GM19452 (cell line): ENCODE measurements around the gene MACROH2A1.

Source experiments
- ATAC-seq: cut with Tn5 transposase; IDR thresholded peaks from one replicate; pipeline ENCODE4 v1.9.1; 2021; ENCODE audit not compliant: unreplicated experiment

MACROH2A1 gene

GRCh38 chr5:135335031-135335828, 63.8 kb downstream of the MACROH2A1 start:
- no peak for ATAC-seq

- no peak for ATAC-seq
Observed at GRCh38 chr5:135333732-135334515, 65.1 kb downstream of the MACROH2A1 start.

GRCh38 chr5:135332519-135333150, 66.4 kb downstream of the MACROH2A1 start:
- no peak for ATAC-seq

- no peak for ATAC-seq
Observed at GRCh38 chr5:135331612-135332011, 67.4 kb downstream of the MACROH2A1 start.

- ATAC-seq = no peak
Observed at GRCh38 chr5:135330798-135331096, 68.3 kb downstream of the MACROH2A1 start.

GRCh38 chr5:135329913-135330797, 68.9 kb downstream of the MACROH2A1 start:
- no peak for ATAC-seq

- no peak for ATAC-seq
Observed at GRCh38 chr5:135329066-135329912, 69.7 kb downstream of the MACROH2A1 start.

GRCh38 chr5:135328128-135328687, 70.8 kb downstream of the MACROH2A1 start:
- no peak for ATAC-seq

- no peak for ATAC-seq
Observed at GRCh38 chr5:135327429-135328127, 71.5 kb downstream of the MACROH2A1 start.

- ATAC-seq = no peak
Observed at GRCh38 chr5:135326296-135327254, 72.5 kb downstream of the MACROH2A1 start.

GRCh38 chr5:135324897-135325650, 74.0 kb downstream of the MACROH2A1 start:
- no peak for ATAC-seq

- ATAC-seq = no peak
Observed at GRCh38 chr5:135324160-135324559, 74.9 kb downstream of the MACROH2A1 start.

- ATAC-seq = no peak
Observed at GRCh38 chr5:135323701-135324132, 75.3 kb downstream of the MACROH2A1 start.

GRCh38 chr5:135323227-135323626, 75.8 kb downstream of the MACROH2A1 start:
- ATAC-seq = no peak

GRCh38 chr5:135322744-135323143, 76.3 kb downstream of the MACROH2A1 start:
- ATAC-seq = no peak

GRCh38 chr5:135322271-135322670, 76.8 kb downstream of the MACROH2A1 start:
- ATAC-seq = no peak
